GM18867 (cell line): ENCODE data around the gene DEPP1.

ENCODE experiments used
- ATAC-seq: cut with Tn5 transposase; IDR thresholded peaks from one replicate; pipeline ENCODE4 v1.9.1; 2021; ENCODE audit warnings: mild to moderate bottlenecking, moderate library complexity; ENCODE audit not compliant: unreplicated experiment

DEPP1 gene

GRCh38 chr10:44980309-44981171, 1.9 kb upstream of the DEPP1 start:
- no peak for ATAC-seq

DNA sequence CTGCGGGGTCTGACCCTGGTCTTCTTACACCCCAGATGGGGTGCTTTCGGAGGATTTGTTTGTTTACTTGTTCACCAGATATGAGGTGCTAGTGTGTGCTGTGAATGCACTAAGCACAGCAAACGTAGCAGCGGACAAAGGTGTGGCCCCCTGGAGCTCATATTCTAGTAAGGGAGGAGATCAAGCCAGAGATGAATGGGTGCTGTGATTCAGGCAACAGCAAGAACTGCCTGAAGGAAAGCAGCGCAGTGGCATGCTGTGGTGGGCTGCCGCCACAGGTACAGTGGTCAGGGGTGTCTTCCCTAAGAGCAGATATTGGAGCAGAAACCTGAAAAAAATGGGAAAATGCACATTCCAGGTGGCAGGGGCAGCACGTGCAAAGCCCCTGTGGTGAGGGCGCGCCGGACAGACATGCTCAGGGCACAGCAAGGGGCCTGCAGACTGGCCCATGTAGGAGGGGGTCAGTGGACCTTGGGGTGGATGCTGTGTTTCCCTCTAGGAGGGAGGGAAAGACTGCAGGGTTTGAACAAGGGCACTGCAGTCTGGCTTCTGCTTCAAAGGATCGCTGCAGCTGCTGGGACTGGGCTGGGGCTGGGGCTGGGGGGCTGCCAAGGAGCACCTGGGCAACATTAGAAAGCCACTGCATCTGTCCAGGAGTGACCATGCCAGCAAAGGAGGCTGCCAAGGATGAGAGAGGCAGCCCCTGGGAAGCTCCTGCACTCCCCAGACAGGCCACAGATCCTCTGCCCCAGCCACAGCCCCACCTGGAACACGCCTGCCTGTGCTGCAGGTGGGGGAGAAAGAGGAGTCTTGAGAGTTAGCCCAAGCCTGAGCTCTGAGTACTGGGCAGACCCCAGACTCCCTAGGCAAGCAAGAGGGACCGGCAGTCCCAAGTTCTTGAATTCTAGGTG, 927 bp upstream of the DEPP1 start:
- ATAC-seq = no peak

GRCh38 chr10:44978213-44978569, 418 bp downstream of the DEPP1 start:
- no peak for ATAC-seq

DNA sequence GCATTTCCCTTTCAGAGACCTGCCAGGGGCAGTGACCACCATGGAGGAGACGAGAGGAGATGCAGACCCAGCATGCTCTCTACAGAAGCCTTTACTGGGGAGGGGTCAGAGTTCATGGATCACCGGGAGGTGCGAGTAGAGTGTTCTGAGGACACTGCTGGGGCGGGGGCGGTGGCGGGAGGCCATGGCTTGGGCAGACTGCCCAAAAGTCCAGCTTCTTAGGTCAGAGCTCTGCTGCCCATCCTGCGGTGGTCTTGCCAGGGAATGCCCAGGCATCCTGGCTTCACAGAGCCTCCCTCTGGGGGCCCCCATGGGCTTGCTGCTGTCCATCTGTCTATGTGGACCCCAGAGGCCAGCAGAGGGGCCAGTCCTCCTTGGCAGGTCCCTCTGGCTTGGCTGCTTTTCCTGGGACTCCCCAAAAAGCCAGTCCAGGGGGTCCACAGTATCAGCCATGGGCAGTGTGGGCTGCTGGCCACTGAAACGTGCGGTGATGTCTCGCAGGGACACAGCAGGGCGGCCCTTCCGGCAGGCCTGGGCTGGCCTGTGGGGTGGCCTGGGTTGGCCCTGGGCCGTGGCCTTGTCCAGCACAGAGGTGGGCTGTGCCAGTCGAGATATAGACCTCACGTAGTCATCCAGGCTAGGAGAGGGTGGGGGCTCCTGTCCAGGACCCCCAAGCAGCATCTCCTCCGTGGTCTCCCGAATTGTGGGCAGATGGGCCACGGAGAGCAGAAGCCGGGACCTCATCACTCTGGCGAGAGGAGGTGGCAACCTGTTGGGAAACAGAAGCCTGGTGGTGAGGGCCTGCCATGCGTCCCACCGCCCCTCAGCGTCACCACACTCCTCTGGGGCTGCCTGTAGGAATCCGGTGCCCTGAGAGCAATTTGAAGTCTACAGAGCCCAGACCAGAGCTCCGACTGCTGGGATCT, 1.1 kb downstream of the DEPP1 start:
- ATAC-seq = no peak

DNA sequence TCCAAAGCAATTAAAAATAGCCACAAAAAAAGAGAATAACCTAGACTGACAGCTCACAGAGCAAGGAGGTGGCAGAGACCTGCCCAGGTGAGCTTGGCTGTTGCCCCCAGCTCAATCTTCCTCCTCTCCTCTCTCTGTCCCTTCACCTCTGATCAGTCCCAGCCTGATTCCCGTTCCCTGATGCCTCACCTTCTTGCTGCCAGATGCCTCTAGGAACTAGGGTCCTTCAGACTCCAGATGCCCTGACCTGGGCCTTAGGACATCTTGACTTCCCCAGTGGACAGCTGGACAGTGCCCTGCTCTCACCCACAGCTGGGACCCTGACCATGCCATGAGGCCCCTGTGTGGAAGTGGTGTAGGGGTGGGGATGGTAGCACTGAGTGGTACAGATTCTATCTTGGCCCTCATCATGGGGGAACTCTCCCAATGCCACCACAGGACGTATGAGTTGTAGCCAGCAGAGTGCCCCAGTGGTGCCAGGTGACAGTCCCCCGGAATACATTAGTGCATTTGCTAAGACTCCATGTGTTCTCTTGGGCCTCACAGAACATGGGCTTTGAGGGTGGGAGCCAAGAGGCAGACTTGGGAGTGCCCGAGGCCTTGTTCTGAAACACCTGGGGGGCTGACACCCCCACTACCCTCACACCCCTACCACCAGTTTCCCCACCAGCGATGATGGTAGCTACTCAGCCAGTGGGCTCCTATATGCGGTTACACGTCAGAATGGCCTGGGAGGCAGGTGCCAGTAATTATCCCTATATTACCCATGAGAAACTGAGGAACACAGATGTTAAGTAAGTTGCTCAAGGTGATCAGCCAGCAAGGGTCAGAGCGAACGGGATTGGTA, 2.0 kb downstream of the DEPP1 start:
- no peak for ATAC-seq

GRCh38 chr10:44975431-44976331, 2.9 kb downstream of the DEPP1 start:
- ATAC-seq = no peak

DNA sequence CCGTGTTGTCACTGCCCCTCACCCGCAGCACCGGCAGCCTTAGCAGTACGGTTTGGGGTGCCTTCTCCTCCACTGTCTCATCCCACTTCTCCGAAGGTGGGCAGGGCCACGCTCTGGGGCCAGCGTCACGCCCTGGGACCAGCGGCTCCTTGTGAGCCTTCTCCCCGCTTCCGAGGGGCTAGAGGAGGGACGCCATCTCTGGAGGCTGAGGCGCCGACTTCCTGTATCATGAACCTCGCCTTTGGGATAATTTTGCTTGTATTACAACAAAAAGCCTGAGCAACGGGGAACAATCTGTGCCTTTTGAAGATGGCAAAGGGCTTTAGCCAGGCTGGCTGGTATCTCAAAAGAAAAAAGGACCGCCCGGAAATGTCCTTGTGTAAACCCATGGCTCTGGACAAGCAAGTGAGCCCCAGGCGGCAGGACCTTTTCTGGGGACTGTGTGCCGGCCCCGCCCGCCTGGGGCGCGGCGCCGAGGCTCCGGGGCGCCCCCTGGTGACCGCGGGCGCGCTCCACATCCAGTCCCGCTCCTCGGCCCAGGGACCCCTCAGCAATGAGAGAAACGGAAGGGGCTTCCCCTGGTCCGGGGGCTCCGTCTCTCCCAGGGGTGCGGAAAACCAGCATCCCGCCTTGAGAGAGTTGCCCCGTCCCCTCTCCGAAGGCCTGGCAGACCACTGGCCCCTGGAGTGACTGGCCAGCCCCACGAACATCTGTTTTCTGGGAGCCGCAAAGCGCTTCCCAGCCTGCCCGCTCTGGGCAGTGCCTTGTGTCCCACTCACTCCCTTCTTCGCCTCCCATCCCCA, 3.8 kb downstream of the DEPP1 start:
- ATAC-seq = peak; percentile 83

DNA sequence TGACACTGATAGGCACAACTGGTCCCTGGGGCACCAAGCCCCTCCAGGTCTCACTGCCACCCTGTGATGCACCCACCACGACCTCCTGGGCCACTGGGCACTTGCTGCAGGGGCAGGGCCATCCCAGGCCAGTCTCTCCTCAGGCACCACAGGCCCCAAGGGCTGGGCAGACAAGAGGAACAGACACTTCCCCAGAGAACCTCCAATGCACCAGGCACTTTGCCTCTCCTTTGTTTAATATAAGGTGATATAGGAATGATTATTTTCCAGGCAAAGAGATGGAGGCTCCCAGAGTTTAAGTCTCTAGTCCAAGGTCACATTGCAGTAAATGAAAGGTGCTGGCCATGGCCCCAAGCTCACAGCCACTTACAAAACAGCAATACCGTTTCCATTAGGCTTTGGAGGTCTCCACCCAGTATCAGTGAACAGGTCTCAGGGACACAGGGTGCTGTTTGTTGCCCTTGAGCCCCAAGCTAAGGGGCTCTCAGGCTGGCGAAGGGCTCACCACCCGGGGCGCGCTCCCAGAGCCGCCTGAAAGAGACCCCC, 4.5 kb downstream of the DEPP1 start:
- peak; percentile 5 for ATAC-seq

GRCh38 chr10:44973323-44974081, 5.1 kb downstream of the DEPP1 start:
- no peak for ATAC-seq

DNA sequence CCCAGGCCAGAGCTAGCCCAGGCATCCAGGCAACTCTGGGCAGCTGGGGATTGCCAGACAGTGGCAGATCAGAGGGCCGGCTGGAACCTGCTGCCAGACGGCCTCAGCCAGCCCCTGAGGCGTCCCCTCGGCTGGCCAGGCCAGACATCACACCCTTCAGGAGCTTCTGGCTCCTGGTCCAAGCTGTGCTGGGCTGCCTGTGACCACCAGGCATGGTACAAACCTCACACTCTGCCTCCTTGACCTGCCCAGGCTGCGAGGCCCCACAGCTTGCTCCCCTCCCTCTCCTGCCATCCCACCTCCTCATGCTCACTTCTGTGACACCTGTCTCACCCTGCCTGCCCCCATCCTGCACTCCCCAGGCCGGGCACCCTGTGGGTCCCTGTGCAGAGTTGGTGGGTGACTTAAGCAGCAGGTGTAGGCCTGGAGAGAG, 5.7 kb downstream of the DEPP1 start:
- ATAC-seq = no peak

DNA sequence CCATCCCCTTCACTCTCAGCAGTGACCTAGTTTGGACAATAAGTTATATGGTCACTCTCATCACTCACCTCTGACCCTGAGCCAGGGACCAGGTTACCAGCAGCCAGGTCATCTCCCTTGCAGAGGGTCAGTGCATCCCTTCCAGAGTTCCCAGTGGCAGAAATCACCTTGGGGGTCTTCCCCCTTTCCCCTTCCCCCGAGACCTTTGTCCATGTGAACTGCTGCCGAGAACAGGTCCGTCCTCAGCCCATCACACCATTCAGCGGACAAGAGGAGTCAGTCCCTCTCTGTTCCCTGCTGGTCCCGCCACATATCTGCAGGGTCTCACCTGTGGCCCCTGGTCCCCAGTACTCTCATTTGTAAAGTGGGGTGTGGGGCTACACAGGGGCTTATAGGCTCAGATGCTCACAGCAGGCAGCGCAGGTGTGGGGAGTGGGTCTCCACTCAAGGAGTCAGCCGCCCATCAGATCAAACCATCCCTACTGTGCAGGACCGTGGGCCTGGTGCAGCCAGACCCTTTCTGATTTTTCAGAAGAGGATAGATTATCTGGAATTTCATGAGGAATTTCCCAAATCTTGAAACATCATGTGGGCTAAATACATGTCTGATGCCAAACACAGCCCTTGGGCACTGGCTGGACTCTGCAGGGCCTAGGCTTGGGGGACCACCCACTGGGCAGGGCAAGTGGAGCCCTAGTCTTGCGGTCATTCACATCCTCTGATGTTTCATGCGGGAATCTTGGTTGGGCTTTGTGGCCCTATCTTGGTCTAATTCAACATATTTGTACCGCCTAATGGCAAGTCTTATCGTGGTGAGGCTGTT, 6.5 kb downstream of the DEPP1 start:
- ATAC-seq = no peak

DNA sequence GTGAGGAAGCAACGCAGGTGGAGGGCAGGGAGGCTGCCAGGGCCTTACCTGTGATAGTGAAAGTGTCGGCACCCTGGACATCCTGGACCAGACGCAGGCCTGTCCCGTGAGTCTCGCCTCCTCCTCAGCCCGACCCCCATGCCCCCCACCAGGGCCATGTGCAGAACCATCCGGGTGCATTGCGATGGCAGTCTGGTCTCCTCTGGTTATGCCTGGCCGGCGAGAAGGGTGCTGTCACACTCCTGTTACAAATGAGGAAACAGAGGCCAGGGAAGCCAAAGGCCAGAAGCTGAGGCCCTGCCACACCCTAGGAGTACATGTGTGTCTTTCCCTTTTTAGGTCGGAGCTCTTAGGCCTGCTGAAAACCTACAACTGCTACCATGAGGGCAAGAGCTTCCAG, 7.2 kb downstream of the DEPP1 start:
- no peak for ATAC-seq

DNA sequence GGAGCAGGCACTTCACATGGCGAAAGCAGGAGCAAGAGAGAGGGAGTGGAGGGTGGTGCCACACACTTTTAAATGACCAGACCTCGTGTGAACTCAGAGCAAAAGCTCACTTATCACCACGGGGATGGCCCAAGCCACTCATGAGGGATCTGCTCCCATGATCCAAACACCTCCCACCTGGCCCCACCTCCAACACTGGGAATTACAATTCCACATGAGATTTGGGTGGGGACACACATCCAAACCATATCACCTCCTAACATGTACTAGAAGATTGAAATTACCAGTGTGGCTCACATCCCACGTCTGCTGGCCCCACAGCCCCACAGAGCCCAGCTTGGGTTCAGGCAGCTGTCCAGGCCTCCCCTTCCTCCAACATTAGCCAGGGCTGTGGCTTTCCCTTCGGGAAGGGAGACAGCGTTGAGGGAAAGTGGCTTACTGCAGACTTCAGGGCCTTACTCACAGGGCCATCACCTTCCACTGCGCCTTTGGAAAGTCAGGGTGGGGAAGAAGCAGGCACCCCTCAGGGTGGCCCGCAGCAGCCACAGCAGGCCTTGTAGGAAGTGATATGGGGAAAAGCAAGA, 7.7 kb downstream of the DEPP1 start:
- no peak for ATAC-seq

DNA sequence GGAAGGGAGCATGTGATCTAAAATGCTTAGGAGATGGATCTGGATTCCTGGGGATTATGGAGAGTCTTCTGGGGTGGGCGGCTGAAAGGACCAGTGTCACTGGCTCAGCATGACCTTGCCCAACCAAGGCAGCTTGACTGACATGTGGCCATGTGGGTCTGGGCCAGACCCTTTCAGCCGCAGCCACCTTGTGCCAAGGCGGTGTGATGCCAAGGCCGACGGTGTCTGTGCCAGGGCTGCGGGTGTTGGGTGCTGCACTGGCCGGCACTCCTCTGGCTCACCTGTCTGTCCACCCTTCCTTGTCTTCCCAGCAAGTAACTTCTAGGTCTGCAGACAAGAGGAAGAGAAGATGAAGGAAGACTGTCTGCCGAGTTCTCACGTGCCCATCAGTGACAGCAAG, 8.8 kb downstream of the DEPP1 start:
- ATAC-seq = no peak

DNA sequence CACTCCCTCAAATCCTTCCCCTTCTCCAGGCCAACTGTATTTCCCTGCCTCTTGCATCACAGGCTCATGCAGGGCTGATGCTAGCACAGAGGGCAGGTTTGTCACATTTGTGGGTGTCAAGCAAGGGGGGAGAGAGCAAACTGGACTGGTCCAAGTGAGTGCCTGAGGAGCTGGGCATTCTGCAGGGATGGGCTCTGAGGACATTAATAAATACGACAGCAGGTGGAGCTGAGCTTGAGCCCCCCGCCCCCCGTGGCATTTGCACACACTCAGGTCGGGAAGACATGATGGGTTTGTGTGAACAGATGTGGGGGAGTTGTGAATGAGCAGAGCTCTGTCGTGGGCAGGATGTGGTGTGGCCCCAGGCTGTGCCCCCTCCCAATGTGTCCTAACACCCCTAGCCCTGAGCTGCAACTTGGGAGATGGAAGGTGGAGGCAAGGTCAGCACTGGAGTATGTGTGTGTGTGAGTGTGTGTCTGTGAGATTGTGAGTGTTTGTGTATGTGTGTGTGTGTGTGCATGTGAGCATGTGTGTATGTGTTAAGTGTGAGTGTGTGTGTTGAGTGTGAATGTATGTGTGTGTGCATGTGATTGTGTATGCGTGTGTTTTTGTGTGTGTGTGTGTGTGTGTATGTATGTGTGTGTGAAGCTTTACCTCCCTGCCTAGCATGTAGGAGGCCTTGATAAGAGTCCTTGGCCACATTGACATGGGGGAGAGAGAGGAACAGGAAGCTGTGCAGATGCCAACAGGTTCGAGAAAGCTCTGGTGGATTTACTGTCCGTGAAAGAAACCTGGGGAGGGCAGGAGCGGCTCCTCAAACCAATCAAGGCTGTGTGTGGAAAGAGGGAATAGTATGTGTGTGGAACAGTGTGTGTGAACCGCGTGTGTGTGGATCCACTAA, 9.9 kb downstream of the DEPP1 start:
- no peak for ATAC-seq
